ENCODE measurements around the gene PACSIN2.

Gene PACSIN2

GRCh38 chr22:42913874-42914510 is 101.0 kb downstream of the PACSIN2 start:
- DNase-seq (ENCODE audit: low spot score) = no peak
- no peak for TF ChIP-seq CTCF (IDR thresholded peaks at IDR 0.05; ENCODE audit: extremely low read depth, missing control alignments)

- no peak for DNase-seq (ENCODE audit: low spot score)
- TF ChIP-seq CTCF (IDR thresholded peaks at IDR 0.05; ENCODE audit: extremely low read depth, missing control alignments) = no peak
These were observed 102.9 kb downstream of the PACSIN2 start for GRCh38 chr22:42912059-42912458.

GRCh38 chr22:42910221-42910942 is 104.6 kb downstream of the PACSIN2 start:
- TF ChIP-seq CTCF (IDR thresholded peaks at IDR 0.05; ENCODE audit: extremely low read depth, missing control alignments) = no peak
- DNase-seq (ENCODE audit: low spot score) = no peak

GRCh38 chr22:42909363-42910058 is 105.4 kb downstream of the PACSIN2 start:
- TF ChIP-seq CTCF (IDR thresholded peaks at IDR 0.05; ENCODE audit: extremely low read depth, missing control alignments) = no peak
- no peak for DNase-seq (ENCODE audit: low spot score)

GRCh38 chr22:42908374-42908746 is 106.6 kb downstream of the PACSIN2 start:
- no peak for TF ChIP-seq CTCF (IDR thresholded peaks at IDR 0.05; ENCODE audit: extremely low read depth, missing control alignments)
- no peak for DNase-seq (ENCODE audit: low spot score)

- no peak for DNase-seq (ENCODE audit: low spot score)
- no peak for TF ChIP-seq CTCF (IDR thresholded peaks at IDR 0.05; ENCODE audit: extremely low read depth, missing control alignments)
These were observed 107.3 kb downstream of the PACSIN2 start for GRCh38 chr22:42907404-42908373.
